Measurements from ENCODE around the gene STAT1.

The STAT1 gene

DNA sequence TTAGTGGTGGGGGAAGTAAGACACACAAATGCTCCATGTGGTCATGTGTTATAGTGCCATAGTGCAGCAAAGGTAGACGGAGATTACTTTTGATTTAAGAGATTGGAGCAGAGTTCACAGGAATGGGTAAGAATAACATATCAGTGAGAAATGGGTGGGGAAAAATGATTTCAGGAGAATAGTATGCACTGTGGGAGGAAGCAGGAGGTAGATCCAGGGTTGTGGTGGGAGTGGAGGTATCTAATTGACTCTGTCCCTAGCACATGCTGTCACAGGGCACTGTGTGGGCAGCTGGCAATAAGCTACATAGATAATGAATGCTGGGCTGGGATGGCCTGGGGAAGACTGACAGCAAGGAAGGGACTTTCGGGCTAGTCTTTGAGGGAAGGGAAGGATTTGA is 65.3 kb downstream of the STAT1 start:
- no peak for DNase-seq

DNA sequence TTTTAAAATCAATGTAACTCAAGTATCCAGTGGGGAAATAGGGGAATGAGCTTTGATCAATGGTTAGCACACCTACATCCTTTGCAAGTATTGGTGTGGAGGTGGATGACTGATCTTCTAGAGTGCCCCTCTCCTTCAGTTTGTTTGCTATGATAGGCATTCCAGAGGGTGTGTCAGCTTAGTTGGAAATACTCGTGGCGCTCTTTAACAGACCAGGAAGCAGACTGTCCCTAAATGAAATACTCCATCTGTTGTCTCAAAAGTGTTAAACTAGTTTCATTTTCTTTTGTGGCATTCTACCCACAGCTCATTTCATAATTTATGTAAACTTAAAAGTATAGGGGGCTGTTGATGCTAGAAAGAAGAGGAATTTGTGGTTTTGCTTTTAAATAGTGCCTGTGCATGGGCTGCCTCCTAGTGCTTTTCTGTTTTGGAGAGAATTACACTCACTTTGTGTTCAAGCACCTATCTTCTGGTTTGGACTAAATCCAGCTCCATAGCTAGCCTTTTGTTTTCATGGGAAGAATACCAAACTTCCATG is 66.2 kb downstream of the STAT1 start:
- DNase-seq, result no peak

DNA sequence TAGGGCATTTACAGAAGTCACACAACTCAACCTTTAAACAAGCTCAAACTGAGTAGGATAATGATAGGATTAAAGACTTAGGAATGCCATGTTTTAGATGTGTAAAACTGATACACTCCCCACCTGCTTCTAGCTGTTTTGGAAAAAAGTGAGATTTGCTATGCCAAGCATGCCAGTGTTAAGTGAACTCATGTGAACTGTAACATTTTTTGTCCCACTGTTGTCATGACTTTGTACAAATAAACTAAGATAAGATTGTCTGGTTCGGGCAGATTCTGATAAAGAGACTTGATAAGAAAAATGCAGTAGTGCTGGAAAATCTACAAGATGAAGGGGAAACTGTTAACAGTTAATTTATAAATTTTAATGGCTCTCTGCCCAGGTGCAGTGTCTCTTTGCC is 66.8 kb downstream of the STAT1 start:
- no peak for DNase-seq

DNA sequence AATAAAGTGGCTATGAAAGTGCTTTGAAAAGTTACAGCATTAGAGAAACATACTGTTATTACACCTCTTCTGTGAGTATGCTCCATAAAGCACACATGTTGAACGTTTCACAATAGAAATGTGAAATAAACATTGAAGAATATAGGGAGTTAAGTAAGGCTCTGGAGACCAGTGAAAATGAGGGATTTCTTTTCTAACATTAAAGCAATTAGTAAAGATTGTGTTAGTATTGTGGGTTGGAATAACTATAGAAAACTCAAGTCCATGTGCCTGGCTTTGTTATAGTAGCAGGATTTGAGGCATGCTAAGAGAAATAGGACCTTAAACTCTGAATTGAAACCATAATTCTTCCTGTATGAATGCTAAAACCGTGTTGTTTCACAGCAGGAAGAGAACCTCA is 70.3 kb downstream of the STAT1 start:
- DNase-seq, result no peak

DNA sequence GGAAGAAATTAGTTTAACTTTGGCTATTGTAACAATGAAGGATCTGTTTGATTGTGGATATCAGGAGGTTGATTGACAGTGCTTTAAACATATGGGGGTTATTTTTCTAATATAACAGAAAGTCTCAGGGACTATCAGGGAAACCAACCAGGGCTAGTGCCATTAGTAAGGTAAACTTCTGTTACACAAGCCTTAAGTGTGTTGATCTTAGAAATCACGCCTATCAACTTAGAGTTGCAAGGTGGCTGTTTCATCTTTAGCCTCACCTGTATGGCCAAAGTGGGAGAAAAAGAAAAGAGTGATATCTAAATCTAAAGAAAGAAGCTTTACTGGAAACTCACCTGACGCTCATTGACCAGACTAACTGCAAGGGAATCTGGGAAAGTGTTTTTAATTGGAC is 71.3 kb downstream of the STAT1 start:
- no peak for DNase-seq

DNA sequence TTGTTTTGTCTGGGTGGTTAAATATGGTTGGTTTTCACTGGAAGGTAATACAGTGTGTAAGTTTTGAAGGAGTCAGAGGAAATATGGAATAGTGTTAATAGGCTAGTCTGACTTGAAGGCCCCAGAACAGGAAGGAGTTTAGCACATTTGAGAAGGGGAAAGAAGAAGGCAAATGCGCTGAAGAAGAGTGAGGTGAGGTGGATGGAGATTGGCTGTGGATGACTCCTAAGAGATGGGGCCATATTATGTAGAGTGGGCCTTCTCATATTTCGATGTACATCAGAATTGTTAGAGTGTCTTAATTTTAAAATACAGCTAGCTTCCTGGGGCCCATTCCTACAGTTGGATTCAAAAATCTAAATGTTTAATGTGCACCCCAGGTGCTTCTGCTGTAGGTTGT is 72.4 kb downstream of the STAT1 start:
- no peak for DNase-seq

DNA sequence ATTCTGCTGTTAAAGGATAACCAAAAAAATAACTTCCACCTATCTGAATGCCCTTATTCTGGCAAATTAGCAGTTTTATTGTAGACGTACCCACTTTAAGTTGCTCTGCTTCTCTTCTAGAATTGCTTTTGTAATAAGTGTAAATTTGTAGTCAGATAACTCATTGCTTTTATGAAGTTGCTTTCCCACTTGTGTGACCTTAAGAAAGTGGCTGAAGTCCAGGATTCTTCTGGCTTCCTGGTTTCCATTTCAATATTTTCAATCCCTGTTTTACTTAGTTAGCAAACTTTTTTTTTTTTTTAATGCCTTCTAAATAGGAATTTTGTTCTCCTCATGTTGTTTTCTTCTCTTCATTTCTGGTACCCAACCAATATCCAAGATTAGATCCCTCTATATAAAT is 73.5 kb downstream of the STAT1 start:
- DNase-seq, result no peak

DNA sequence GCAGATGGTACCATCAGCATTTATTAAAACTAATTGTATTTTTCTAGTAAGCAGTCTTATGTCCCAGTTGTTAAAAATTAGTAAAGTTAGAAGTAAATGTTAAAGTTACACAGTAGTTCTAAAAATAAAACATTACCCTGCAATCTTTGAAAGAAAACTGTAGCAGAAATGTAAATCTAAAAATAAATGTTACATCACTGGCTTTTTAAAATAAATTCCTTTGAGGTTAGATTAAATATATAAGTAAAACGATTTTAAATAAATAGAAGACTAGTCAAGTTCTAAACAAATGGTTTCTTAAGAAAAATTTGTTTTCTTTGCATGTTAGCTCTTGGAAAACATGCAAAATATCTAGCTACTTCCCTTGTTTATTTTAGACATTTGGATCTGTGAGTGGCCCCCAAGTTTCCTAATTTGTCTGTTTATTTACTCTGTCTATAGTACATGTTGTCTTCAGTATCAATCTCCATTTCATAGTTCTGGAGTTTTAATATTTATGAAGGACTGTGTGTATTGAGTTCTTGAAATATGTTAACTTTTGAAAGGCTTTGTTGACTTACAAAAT is 75.1 kb downstream of the STAT1 start:
- no peak for DNase-seq

DNA sequence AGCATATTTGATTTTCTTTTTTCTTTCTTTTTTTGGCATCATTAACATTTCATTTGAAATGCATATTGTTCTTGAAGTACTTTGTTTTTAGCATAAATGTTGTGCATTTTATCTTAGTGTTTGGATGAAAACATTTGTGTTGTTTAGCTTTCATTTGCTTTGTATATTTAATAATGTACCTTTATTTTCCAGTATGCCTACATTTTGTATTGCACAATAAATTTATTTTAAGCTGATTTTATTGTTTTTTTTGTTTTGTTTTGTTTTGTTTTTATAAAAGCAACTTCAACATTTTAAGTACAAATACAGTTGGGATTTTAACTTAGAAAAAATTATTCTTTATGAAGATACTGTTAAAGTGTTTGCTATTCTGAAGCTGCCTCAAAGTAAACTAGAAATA is 78.9 kb downstream of the STAT1 start:
- DNase-seq, result no peak

DNA sequence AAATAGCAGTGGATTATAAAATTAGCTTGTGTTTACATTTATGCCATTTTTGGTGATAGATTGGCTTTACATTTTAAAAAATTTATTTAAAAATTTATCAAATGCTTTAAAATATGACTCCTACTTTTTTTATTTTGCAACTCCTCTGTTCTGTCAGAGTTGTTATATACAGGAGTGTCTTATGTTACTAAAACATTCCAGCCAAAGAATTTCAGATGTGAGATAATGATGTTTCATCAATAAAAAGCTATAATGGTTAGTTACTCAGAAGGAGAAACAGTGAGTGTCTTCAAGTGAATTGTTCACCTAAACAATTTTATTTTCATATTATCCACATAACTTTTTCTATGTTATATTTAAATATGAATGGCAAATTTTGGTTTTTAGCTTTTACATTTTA is 80.6 kb downstream of the STAT1 start:
- no peak for DNase-seq

DNA sequence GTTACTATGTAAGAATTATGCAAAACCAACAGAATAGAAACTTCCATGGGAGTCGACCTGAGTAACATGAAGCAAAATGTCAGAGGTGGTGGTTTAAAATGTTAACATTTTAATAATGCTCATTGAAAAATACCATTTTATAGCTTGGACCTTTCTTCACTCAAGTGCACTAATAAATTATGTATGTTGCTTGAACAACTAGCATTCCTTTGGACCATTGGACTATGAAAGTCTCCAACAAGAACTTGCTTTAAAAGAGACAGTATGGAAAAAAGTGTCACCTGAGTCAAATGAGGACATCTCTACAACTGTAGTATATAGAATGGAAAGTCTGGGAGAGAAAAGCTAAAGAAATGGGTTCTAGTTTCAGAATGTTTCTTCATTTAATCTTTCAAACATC is 81.5 kb downstream of the STAT1 start:
- DNase-seq, result no peak

DNA sequence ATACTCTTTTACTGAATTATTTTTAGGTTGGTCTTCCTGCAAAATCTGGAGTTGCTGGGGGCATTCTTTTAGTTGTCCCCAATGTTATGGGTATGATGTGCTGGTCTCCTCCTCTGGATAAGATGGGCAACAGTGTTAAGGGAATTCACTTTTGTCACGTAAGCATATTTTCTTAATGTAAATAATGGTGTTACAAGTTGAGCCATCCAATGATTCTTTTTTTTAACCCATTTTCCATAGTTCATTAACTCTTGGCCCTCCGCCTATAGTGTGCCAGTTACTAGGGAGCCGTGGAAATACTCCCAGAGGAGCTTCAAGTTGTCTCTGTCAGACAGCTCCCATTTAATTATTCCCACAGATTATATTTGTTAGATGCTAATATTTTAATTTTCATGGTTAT is 83.6 kb downstream of the STAT1 start:
- DNase-seq, result peak; percentile 31

DNA sequence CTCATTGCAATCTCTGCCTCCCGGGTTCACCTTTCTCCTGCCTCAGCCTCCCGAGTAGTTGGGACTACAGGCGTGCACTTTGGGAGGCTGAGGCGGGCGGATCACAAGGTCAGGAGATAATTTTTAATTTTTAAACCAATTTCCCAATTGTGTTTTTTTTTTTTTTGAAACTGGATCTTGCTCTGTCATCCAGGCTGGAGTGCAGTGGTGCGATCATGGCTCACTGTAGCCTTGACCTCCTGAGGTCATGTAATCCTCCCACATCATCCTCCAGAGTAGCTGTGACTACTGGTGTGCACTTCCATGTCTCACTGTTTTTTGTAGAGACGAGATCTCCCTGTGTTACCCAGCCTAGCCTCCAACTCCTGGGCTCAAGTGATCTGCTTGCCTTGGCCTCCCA is 84.1 kb downstream of the STAT1 start:
- DNase-seq, result no peak

DNA sequence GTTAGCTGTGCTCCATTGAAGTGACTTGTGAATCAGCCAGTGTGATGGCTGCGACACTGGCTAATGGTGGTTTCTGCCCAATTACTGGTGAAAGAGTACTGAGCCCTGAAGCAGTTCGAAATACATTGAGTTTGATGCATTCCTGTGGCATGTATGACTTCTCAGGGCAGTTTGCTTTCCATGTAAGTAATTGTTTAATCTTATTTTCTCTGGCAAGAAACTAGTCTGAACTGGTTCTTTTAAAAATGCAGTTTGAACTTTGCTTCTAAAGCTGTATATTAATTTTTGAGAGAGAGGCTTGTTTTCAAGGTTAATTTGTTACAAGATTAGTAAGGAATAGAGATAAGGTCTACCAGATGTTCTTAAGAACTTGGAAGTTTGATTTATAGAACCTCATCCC is 86.7 kb downstream of the STAT1 start:
- DNase-seq, result no peak

DNA sequence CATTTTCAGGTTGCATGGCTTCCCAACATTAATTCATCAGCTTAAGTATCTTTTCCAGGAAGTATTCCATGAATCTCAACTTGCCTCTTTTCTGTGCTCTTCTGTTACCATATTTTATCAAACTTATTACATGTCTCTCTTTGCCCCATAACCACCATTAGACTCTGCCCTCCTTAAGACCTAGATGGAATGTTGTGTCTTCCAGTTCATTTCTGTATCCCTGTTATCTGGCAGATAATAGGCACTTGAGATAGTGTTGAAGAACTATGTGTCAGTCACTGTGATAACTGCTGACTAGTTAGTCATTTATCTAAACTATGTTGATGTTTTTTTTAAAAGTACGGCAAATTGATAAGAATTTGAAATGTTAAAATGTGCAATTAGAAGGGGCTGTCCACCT is 91.6 kb downstream of the STAT1 start:
- DNase-seq, result no peak

DNA sequence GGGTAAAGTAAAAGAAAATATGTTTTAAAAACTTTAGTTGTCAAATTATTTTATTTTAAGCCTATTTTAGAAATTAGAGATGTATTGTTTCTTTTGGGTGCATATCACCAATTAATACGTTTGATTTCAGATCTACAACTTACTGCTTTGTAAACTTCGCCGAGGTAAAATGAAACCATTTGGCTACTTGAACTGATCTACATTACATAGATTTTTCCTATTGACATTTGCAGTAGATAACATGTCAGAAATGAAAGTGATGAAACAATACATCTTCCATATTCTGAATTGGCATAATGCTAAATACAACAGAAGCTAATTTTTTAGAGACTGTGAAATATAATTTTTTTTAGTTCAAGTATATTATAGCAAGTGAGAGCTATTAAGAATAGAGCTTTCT is 93.9 kb downstream of the STAT1 start:
- DNase-seq, result no peak

All from NCI-H1694 (cell line).